ENCODE data around the gene CASQ2. TPM values are rescaled to one million over a fixed set of nuclear protein-coding genes. Genes with fewer than 3 reads are reported as not detected.

CASQ2 gene
- total and polyA plus RNA-seq, 2 of the 4 experiments (the other 2 are of a cell fraction) = not detected

DNA sequence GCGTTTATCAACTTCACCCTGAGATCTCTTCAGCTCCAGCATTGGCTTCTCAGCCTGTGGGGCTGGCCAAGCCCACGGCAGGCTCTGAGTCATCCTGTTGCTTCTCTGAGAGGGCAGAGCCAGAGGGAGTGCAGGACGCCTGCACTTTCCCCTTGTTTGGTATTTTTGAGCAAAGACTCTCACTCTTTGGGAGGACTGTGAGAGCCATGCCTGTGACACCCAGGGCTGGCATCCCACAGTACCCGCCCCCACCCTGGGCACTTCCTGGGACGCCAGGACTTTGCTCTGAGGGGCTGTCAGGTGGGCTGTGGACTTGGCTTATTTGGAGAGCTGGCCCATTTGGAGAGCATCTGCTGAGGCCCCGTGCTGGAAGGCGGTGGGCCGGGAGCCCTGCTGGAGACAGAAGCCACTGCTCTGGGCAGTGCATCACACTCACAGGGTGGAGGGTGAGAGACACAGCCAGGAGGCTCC, 89.3 kb downstream of the CASQ2 start:
- POLR2A ChIA-PET (ENCODE audit: unreplicated experiment) = no interaction called here
- H2BK120ac ChIP-seq (ENCODE audit: low read depth, low read length) = no peak overlapping the region

More for the DNA sequence above, 89.3 kb downstream of the CASQ2 start:
- H2BK15ac ChIP-seq (ENCODE audit: low read depth, low read length) = no peak overlapping the region
- H4K8ac ChIP-seq (ENCODE audit: low read depth in 2 of 2, low read length in 2 of 2) = no peak overlapping the region
- no peak overlapping the region for H3K4me3 ChIP-seq (ENCODE audit: insufficient read depth, low read depth, low read length)
- H4K91ac ChIP-seq (ENCODE audit: insufficient read depth, low read depth, low read length) = no peak overlapping the region
- peak overlapping the region; percentile 30 for H3K4ac ChIP-seq (ENCODE audit: low read depth, low read length)
- TF ChIP-seq FOS (IDR thresholded peaks at IDR 0.05; ENCODE audit: low read depth, low read length) (peak; percentile 46; the same call in 1 of the 2 replicates), MAZ (IDR thresholded peaks at IDR 0.05; ENCODE audit: borderline replicate concordance, low read depth, low read length) (no peak)
- H3K4me2 ChIP-seq (ENCODE audit: low read depth, low read length) = no peak overlapping the region
- H2AFZ ChIP-seq (replicated peaks; ENCODE audit: low read length, poor library complexity) = peak overlapping the region; percentile 88
- no peak overlapping the region; the same call in 1 of the 2 replicates for H3K23ac ChIP-seq (ENCODE audit: low read depth, low read length)
- no peak overlapping the region for H3K18ac ChIP-seq (ENCODE audit: low read depth, low read length)
- CTCF ChIA-PET = interaction anchor here (0.6 to 0.7 kb wide), 2 partner anchors 25 to 90 kb away, joined by 4 to 6 read pairs; no protein-coding TSS in a partner anchor
- no peaks in the 10 kb centered on the region for H3K27me3 ChIP-seq (ENCODE audit: control insufficient read depth, insufficient read depth, low read length)
- no peak overlapping the region for H4K5ac ChIP-seq (ENCODE audit: low read depth, low read length)
- no peak overlapping the region for H3K9ac ChIP-seq (ENCODE audit: low read depth, low read length)
- in situ Hi-C loops (cut with MboI; ENCODE audit: low sequenced_read_pairs) (no loop called here), intact Hi-C loops (cut with micrococcal nuclease) (no loop called here), dilution Hi-C loops (cut with HindIII; ENCODE audit: low sequenced_read_pairs, unreplicated experiment) (no loop called here)
- H2BK5ac ChIP-seq (ENCODE audit: low read depth, low read length, poor library complexity, severe bottlenecking) = no peak overlapping the region
- H3K14ac ChIP-seq (replicated peaks; ENCODE audit: low read depth, low read length) = no peak overlapping the region
- WGBS, 2 experiments (ENCODE audit: extremely low coverage in 2 of 2, insufficient read length in 1 of 2) = 60% methylated on average over 1 of the region's 8 CpGs; no CpG with 5 or more reads in 1 of the 2 experiments
- H3K27ac ChIP-seq (ENCODE audit: insufficient read depth, low read length) = no peak overlapping the region
- peaks cover 0 to 18% of the 10 kb centered on the region in 2 experiments; a peak in 1 of 4 replicates for H3K79me1 ChIP-seq (ENCODE audit: low read depth in 1 of 2, low read length in 2 of 2)
- H4K20me1 ChIP-seq (ENCODE audit: insufficient read depth, low read length) = no peaks in the 10 kb centered on the region
- no peak overlapping the region for H2AK5ac ChIP-seq (ENCODE audit: low read depth, low read length)
- peak; percentile 100 for ATAC-seq (ENCODE audit: low read depth)
- peak; percentile 72 for DNase-seq
- peaks cover 7% of the 10 kb centered on the region for H3K9me1 ChIP-seq (ENCODE audit: insufficient read depth, low read length)
- no peak overlapping the region for H2AK9ac ChIP-seq (replicated peaks; ENCODE audit: low read depth, low read length, poor library complexity)
- no peak overlapping the region for H3K56ac ChIP-seq (ENCODE audit: extremely low read depth, insufficient read depth, low read length)
- peaks cover 1% of the 10 kb centered on the region for H3K36me3 ChIP-seq (ENCODE audit: control insufficient read depth, insufficient read depth, low read length)
- no peak overlapping the region for H2BK20ac ChIP-seq (ENCODE audit: low read depth, low read length)
- no TSS peak for BruUV-seq (replicated peaks)
- no peaks in the 10 kb centered on the region for H3K9me3 ChIP-seq (ENCODE audit: control insufficient read depth, insufficient read depth, low read length)
- H3K4me1 ChIP-seq (ENCODE audit: control insufficient read depth, insufficient read depth, low read length) = peaks cover 9% of the 10 kb centered on the region

All from IMR-90 (cell line).